GM19395 (cell line): ENCODE results near the gene PSMD2.

Source experiments
- ATAC-seq: cut with Tn5 transposase; IDR thresholded peaks from one replicate; pipeline ENCODE4 v1.9.1; 2021; ENCODE audit warnings: mild to moderate bottlenecking, moderate library complexity; ENCODE audit not compliant: unreplicated experiment

PSMD2 gene

GRCh38 chr3:184277366-184277765 lies 21.7 kb upstream of the PSMD2 start:
- ATAC-seq = no peak

GRCh38 chr3:184282941-184283340 lies 16.1 kb upstream of the PSMD2 start:
- no peak for ATAC-seq

- ATAC-seq = no peak
These were observed 15.4 kb upstream of the PSMD2 start for GRCh38 chr3:184283681-184284080.

DNA sequence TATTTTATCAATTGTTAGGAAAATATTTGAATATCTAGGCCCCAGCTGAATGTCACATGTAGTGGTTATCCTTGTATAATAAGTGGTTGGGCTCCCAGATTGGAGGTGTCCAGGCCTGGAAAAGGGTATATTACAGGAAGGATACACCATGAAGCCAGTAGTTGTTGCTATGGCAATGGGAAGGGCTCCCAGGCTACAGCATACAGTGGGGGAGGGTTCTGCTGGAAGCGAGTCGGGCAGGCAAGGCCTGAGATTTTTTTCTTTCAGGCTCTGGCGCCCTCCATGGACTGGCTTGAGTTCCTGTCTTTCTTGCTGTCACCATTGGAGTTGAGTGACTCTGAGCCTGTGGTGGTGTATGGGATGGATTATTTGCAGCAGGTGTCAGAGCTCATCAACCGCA lies 14.3 kb upstream of the PSMD2 start:
- no peak for ATAC-seq

DNA sequence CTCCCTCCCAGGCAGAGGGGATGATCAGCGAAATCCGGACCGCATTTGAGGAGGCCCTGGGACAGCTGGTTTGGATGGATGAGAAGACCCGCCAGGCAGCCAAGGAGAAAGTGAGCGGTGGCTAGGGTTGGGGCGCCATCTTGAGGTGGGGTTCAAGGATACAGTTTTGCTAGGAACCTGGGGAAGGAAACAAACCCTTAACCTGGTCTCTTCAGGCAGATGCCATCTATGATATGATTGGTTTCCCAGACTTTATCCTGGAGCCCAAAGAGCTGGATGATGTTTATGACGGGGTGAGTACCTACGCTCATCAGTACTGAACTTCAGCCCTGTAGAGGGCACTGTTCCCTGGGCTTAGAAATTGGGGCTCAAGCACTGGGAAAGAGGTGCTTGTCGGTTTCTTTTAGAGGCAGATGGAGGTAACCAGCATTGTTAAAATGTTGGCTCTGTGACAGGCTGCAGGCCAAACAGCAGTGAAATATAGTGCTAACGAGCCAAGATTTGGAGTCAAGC lies 9.6 kb upstream of the PSMD2 start:
- ATAC-seq = no peak

GRCh38 chr3:184290331-184290730 lies 8.7 kb upstream of the PSMD2 start:
- no peak for ATAC-seq

DNA sequence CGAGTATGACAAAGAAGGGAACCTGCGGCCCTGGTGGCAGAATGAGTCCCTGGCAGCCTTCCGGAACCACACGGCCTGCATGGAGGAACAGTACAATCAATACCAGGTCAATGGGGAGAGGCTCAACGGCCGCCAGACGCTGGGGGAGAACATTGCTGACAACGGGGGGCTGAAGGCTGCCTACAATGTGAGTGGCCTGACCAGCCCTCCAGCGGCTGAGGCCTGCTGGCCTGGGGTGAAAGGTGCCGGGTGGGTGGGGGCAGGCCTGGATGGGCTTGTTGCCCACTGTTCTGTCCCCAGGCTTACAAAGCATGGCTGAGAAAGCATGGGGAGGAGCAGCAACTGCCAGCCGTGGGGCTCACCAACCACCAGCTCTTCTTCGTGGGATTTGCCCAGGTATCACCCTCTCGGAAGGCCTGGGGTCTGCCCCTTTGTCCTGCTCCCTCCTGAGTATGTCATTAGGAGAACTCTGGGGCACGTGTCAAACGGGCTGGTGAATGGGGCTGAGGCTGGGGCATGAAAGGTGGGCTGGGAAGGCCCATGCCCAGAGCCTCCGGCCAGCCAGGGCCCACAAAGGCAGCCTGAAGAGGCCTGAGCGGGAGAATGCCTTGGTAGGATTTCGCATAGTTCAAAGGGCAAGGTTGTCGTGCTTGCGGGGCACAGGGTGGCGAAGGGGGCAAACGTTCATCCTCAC lies 7.8 kb upstream of the PSMD2 start:
- ATAC-seq = no peak

DNA sequence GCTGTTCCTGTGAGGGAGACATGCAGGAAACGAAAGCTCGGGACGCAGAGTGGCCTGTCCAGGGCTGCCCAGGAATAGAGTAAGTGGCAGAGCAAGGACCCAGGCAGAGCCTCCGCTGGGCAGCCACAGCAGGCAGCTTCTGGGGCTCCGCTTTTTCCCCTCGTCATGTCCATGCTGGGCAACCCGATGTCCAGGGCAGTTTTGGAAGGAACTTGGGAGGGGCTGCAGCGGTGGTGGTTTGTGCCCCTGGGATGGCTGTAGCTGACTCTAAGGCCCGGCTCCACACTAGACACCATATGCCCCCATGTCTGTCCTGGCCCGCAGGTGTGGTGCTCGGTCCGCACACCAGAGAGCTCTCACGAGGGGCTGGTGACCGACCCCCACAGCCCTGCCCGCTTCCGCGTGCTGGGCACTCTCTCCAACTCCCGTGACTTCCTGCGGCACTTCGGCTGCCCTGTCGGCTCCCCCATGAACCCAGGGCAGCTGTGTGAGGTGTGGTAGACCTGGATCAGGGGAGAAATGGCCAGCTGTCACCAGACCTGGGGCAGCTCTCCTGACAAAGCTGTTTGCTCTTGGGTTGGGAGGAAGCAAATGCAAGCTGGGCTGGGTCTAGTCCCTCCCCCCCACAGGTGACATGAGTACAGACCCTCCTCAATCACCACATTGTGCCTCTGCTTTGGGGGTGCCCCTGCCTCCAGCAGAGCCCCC lies 7.1 kb upstream of the PSMD2 start:
- ATAC-seq = no peak

- ATAC-seq = no peak
These were observed 3.3 kb upstream of the PSMD2 start for GRCh38 chr3:184295771-184296170.

DNA sequence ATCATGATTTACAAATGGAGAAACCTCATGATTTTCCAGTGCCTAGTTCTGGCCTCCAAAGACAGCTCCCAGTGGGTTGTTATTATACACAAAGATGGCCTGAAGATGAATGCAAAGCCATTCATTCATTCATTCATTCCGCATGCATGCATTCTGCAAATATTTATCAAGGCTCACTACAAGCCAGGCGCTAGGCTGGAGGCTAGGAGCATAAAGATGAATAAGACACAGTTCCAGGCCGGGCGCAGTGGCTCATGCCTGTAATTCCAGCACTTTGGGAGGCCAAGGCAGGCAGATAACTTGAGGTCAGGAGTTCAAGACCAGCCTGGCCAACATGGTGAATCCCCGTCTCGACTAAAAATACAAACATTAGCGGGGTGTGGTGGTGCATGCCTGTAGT lies 2.4 kb upstream of the PSMD2 start:
- no peak for ATAC-seq

- no peak for ATAC-seq
These were observed 692 bp downstream of the PSMD2 start for GRCh38 chr3:184299488-184300377.

DNA sequence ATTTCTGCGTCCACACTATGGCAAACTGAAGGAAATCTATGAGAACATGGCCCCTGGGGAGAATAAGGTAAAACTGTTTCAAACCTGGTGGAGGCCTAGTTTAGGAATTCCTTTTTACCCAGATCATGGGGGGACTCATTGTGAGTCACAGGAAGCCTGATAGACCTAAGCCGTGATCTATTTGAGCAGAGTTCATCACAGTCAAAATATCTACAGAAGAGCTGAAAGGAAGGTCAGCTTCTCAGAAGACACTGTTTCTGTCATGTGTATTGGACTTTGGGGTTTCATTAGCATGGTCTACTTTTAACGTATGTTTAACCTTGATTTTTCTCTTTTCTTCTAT lies 1.3 kb downstream of the PSMD2 start:
- no peak for ATAC-seq

- ATAC-seq = no peak
These were observed 6.5 kb downstream of the PSMD2 start for GRCh38 chr3:184305577-184305976.

GRCh38 chr3:184306341-184306972 lies 7.4 kb downstream of the PSMD2 start:
- no peak for ATAC-seq

DNA sequence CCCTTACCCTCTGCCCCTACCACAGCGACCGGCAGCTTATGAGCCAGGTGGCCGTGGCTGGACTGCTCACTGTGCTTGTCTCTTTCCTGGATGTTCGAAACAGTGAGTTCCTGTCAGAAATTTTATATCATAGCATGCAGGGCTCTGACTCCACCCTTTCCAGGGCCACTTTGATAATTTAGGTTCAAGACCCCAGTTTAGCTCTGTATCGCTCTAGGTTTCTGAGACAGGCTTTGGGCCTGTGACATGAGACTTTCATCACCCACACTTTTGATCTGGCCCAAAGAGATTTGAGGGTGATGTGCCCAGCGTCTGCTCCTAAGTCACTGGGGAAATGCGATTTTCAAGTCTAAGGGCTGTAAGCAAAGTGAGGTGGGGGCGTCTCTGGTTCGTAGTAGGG lies 8.9 kb downstream of the PSMD2 start:
- no peak for ATAC-seq

- no peak for ATAC-seq
These were observed 9.7 kb downstream of the PSMD2 start for GRCh38 chr3:184308744-184309143.

GRCh38 chr3:184311633-184312032 lies 12.6 kb downstream of the PSMD2 start:
- ATAC-seq = no peak

GRCh38 chr3:184314363-184314699 lies 15.3 kb downstream of the PSMD2 start, which contains the start of gene EIF4G1:
Gene EIF4G1, plus strand, starts transcription at chr3:184314606. Its CDS starts 1,191 bp downstream, at chr3:184315797.
- ATAC-seq = peak; percentile 79

DNA sequence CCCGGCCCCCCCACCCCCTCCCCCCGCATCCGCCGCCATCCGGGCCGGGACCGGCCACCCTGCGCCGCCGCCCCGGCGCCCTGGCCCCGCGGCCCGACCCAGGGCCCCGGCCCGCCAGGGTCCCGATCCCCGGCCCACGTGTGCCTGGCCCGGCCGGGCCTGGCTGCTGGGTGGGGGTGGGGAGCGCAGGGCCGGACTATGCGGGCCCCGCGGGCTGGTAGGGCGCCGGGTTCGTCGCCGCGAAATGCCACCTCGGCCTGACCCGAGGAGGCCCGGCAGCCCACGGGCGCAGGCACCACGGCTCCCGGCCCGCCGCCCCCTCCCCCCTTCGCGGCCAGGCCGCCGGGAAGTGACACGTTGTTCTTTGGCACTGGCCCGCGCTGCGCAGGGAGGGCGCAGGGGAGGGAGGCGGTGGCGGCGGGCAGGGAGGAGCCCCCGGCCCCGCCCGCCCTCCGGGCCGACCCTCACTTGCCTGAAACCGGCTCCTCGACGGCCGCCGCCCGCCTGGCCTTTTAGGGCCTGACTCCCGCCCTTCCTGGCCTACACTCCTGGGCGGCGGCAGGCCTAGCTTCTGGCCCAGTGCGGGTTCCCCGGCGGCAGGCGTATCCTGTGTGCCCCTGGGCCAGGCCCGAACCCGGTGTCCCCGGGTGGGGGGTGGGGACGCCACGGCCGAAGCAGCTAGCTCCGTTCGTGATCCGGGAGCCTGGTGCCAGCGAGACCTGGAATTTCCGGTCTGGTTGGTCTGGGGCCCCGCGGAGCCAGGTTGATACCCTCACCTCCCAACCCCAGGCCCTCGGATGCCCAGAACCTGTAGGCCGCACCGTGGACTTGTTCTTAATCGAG lies 15.9 kb downstream of the PSMD2 start:
- peak; percentile 53 for ATAC-seq

- ATAC-seq = peak; percentile 18
These were observed 16.5 kb downstream of the PSMD2 start for GRCh38 chr3:184315543-184315867.
